AG10803 (cell line): Measurements from ENCODE around the gene GALNT10.

ENCODE experiments used
- DNase-seq: peaks from one replicate; pipeline ENCODE4 v3.0.0; 2010; ENCODE audit warnings: low read depth
- H3K4me3 ChIP-seq: 2 replicates; pipeline ENCODE4 v1.5.1; 2011; ENCODE audit warnings: mild to moderate bottlenecking, low read length, control low read depth
- CTCF ChIP-seq: conservative IDR thresholded peaks from 2 replicates; pipeline ENCODE4 v1.5.1; 2011; ENCODE audit warnings: mild to moderate bottlenecking, low read length, control low read depth, inconsistent platforms

The GALNT10 gene

DNA sequence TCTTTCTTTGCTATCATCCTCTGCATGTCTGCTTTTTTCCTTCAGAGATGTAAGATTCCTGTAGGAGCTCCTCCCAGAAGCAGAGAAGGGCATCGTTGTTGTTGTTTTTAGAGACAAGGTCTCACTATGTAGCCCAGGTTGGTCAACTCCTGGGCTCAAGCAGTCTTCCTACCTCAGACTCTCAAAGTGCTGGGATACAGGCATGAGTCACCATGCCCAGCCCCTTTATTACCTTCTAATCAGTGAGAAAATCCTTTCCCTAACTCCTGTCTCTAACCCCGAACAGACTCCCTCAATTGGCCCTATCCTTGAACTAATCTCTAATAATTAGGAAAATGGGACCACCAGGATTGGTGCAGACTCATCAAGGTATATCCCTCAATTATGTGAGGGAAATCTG, 64.4 kb downstream of the GALNT10 start:
- DNase-seq, result no peak
- H3K4me3 ChIP-seq, result no peak overlapping the region
- TF ChIP-seq CTCF, result no peak

- no peak for TF ChIP-seq CTCF
- DNase-seq, result no peak
- H3K4me3 ChIP-seq, result no peak overlapping the region
These were observed 66.5 kb downstream of the GALNT10 start for GRCh38 chr5:154257046-154257445.

- no peak for DNase-seq
- TF ChIP-seq CTCF, result no peak
- H3K4me3 ChIP-seq, result no peak overlapping the region
These were observed 68.1 kb downstream of the GALNT10 start for GRCh38 chr5:154258531-154259217.

- no peak for TF ChIP-seq CTCF
- H3K4me3 ChIP-seq, result no peak overlapping the region
- peak; percentile 62 for DNase-seq
These were observed 69.8 kb downstream of the GALNT10 start for GRCh38 chr5:154260224-154260927.

DNA sequence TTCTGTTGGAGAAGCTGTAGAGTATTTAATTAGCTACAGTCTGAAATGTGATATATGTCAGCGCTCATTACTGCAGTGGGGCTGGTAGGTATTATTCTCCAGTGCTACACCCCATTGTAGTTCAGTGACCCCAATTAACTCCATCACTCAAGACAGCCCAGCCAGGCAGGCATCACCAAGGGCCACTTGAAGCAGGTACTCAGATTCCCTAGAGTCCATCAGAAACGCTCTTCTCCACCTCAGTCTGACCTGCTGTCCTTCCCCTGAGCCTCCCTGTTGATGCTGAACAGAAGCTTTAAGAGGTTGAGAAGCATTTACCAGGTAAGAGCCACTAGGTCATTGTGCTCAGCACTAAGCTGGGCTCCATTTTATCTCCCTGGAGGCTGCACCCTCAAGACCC, 71.8 kb downstream of the GALNT10 start:
- no peak for TF ChIP-seq CTCF
- H3K4me3 ChIP-seq, result no peak overlapping the region
- DNase-seq, result no peak

DNA sequence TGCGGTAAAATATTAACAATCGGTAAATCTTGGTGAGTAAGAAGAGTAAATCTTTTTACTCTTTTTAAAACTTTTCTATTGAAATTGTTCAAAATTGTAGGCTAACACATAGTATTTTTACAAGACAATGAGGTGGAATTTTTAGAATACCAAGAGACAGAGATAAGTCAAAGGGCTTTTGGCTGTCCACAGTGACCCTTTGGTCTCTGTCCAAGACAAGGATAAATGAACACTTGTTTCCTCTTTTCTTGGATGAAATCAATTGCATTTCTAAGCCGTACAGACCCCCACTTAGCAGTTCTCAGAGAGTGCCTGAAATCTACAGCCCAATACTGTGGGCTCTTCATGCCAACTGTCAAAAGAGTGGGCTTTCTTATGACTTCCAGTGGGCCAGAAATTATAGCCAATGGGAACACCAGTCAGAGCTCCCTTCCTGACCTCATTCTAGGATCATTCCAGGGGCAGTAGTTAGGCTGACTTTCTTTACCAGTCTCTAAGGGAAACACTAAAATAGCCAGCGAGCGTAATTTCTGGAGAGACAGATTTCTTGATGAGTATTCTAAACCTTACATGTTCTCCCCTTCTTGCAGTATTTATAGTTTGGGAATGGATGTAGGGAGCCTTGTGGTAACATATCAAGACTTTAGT, 74.1 kb downstream of the GALNT10 start:
- DNase-seq, result no peak
- no peak overlapping the region for H3K4me3 ChIP-seq
- TF ChIP-seq CTCF, result no peak
